OCI-LY1 (cell line): ENCODE data around the gene EVI2A.

ENCODE experiments used
- EZH2 ChIP-seq: fragments of 200-600 bp; sonication (generic), shearing (Covaris generic); IDR thresholded peaks from 2 replicates; pipeline ENCODE4 v1.8.0; 2017; ENCODE audit warnings: borderline replicate concordance, mixed run types, mild to moderate bottlenecking, antibody characterized with exemption, low read length, moderate library complexity, mixed read lengths
- TF ChIP-seq, protein P1 (sequence below): fragments of 200-600 bp; sonication (generic), shearing (Covaris generic); IDR thresholded peaks from 2 replicates; pipeline ENCODE4 v1.5.1; 2017; ENCODE audit warnings: mild to moderate bottlenecking, antibody characterized with exemption, low read length, moderate library complexity, mixed read lengths

DNA sequence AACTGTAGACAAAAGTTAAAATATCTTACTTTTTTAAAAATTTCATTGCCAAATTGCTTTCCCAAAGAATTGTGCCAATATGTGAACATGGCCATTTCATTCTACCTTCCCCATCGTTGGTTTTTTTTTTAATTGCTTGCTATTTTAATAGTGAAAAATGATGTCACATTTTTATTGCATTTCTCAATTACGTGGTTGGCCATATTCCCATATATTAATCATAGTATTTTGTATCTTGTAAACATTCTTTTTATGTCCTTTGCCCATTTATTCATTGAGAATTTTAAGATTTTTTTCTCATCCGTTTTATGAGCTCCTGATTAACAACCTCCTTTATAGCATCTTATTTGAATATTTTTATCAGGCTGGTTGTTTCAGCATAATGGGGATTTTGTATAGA, 31.6 kb downstream of the EVI2A start:
- TF ChIP-seq, protein P1, sequence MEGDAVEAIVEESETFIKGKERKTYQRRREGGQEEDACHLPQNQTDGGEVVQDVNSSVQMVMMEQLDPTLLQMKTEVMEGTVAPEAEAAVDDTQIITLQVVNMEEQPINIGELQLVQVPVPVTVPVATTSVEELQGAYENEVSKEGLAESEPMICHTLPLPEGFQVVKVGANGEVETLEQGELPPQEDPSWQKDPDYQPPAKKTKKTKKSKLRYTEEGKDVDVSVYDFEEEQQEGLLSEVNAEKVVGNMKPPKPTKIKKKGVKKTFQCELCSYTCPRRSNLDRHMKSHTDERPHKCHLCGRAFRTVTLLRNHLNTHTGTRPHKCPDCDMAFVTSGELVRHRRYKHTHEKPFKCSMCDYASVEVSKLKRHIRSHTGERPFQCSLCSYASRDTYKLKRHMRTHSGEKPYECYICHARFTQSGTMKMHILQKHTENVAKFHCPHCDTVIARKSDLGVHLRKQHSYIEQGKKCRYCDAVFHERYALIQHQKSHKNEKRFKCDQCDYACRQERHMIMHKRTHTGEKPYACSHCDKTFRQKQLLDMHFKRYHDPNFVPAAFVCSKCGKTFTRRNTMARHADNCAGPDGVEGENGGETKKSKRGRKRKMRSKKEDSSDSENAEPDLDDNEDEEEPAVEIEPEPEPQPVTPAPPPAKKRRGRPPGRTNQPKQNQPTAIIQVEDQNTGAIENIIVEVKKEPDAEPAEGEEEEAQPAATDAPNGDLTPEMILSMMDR, result no peak
- no peak for TF ChIP-seq EZH2
